ENCODE measurements around the gene WWC1. TPM values are rescaled to one million over a fixed set of nuclear protein-coding genes. Genes with fewer than 3 reads are reported as not detected.

The WWC1 gene
- total RNA-seq, 2 donors from 2014 or later: 45.3 to 52.6 TPM

DNA sequence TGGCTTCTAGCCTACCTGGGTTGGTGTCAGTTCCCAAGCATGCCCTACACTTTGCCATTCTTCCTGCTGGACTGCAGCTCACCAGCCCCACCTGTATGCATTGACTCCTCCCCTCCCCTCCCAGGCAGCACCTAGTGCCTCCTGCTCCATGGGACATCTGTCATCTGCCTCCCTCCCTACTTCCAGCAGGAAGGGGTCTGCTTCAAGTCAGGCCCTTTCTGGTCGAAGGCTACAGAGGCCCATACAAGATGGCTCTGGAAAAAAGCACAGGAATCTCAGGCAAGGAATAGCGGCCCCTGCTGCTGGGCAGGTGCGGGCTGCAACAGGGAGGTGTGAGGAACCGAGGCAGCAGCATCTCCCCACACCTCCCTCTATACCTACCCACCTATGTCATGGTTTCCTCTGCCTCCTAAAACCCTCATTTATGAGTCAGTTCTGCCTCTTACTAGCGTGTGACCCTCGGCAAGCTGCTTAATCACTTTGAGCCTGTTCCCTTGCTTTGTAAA, 19.7 kb downstream of the WWC1 start:
- no peaks in the 10 kb centered on the region for H3K9me3 ChIP-seq
- H3K36me3 ChIP-seq: no peaks in the 10 kb centered on the region
- 68% methylated on average over 6 of the region's 6 CpGs for WGBS
- DNase-seq (ENCODE audit: low spot score): no peak
- H3K27me3 ChIP-seq (replicated peaks; ENCODE audit: insufficient read depth): no peaks in the 10 kb centered on the region
- TF ChIP-seq POLR2A (IDR thresholded peaks at IDR 0.05) (no peak), POLR2AphosphoS5 (IDR thresholded peaks at IDR 0.05) (no peak)
- TF ChIP-seq, protein P1, sequence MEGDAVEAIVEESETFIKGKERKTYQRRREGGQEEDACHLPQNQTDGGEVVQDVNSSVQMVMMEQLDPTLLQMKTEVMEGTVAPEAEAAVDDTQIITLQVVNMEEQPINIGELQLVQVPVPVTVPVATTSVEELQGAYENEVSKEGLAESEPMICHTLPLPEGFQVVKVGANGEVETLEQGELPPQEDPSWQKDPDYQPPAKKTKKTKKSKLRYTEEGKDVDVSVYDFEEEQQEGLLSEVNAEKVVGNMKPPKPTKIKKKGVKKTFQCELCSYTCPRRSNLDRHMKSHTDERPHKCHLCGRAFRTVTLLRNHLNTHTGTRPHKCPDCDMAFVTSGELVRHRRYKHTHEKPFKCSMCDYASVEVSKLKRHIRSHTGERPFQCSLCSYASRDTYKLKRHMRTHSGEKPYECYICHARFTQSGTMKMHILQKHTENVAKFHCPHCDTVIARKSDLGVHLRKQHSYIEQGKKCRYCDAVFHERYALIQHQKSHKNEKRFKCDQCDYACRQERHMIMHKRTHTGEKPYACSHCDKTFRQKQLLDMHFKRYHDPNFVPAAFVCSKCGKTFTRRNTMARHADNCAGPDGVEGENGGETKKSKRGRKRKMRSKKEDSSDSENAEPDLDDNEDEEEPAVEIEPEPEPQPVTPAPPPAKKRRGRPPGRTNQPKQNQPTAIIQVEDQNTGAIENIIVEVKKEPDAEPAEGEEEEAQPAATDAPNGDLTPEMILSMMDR (IDR thresholded peaks at IDR 0.05): no peak
- no peak overlapping the region for H3K27ac ChIP-seq
- peaks cover 6% of the 10 kb centered on the region for H3K4me1 ChIP-seq (replicated peaks)
- H3K4me3 ChIP-seq: no peak overlapping the region
- intact Hi-C loops (cut with DNase I): no loop called here

DNA sequence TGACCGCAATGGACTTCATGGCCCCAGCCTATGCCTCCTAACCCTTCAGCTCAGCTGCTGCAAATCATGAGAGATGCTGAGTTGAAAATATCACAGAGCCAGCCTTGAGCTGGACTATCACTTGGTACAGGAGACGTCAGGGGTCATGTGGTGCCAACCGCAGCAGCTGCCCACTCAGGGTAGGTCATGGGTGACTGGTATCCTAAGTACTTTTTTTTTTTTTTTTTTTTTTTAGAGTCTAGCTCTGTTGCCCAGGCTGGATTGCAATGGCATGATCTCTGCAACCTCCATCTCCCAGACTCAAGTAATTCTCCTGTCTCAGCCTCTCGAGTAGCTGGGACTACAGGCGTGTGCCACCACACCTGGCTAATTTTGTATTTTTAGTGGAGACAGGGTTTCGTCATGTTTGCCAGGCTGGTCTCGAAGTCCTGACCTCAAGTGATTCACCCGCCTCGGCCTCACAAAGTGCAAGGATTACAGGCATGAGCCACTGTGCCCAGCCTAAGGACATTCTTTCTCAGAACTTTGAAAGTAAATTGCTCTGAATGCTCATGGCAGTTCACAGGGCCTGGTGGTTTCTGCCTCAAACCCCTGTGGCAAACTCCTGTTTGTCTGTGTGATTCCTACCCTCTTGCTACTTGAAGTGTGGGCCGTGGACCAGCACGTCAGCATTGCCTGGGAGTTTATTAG, 21.3 kb downstream of the WWC1 start:
- peak overlapping the region in 1 of 2 donors; percentile 75 for H3K27ac ChIP-seq
- intact Hi-C loops (cut with DNase I): no loop called here
- TF ChIP-seq, protein P1 (IDR thresholded peaks at IDR 0.05): no peak
- TF ChIP-seq POLR2A (IDR thresholded peaks at IDR 0.05) (no peak), POLR2AphosphoS5 (IDR thresholded peaks at IDR 0.05) (no peak)
- no peaks in the 10 kb centered on the region for H3K9me3 ChIP-seq
- no peaks in the 10 kb centered on the region for H3K27me3 ChIP-seq (replicated peaks; ENCODE audit: insufficient read depth)
- no peak for DNase-seq (ENCODE audit: low spot score)
- no peak overlapping the region for H3K4me3 ChIP-seq
- H3K4me1 ChIP-seq (replicated peaks): peaks cover 6% of the 10 kb centered on the region
- 84% methylated on average over 11 of the region's 11 CpGs for WGBS
- no peaks in the 10 kb centered on the region for H3K36me3 ChIP-seq

DNA sequence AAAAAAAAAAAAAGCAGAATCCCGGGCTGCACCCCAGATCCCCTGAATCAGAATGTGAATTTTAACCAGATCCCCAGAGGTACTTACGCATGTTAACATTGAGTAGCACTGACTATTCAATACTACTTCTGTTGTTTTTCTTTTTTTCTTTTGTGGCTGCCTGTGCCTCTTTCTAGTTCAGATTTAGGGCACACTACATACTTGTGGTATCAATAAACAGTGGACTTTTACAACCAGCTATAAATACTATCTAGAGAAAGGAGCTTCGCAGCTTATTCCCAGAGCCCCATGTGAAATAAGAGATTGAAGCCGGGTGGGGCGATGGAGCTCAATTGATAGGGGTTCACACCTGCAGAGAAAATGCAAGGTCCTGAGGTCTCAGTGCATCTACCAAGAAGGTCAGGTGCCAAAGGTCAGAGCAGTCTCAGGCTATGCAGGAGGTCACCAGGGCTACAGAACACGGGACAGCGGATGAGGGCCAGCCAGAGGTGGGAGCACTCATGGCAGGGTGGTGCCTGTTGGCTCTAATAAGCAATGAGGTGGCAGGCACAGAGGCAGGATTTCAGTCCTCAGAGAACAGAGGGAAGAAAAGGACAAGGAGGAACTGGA, 22.3 kb downstream of the WWC1 start:
- intact Hi-C loops (cut with DNase I): no loop called here
- Histone ChIP-seq H3K9me3 (no peaks in the 10 kb centered on the region), H3K36me3 (no peaks in the 10 kb centered on the region), H3K4me1 (replicated peaks) (peaks cover 6% of the 10 kb centered on the region), H3K27me3 (replicated peaks; ENCODE audit: insufficient read depth) (no peaks in the 10 kb centered on the region), H3K4me3 (no peak overlapping the region), H3K27ac (peak overlapping the region in 1 of 2 donors; percentile 75)
- DNase-seq (ENCODE audit: low spot score): no peak
- 59% methylated on average over 7 of the region's 7 CpGs for WGBS
- TF ChIP-seq POLR2AphosphoS5 (IDR thresholded peaks at IDR 0.05) (no peak), POLR2A (IDR thresholded peaks at IDR 0.05) (no peak)
- TF ChIP-seq, protein P1 (IDR thresholded peaks at IDR 0.05): no peak

DNA sequence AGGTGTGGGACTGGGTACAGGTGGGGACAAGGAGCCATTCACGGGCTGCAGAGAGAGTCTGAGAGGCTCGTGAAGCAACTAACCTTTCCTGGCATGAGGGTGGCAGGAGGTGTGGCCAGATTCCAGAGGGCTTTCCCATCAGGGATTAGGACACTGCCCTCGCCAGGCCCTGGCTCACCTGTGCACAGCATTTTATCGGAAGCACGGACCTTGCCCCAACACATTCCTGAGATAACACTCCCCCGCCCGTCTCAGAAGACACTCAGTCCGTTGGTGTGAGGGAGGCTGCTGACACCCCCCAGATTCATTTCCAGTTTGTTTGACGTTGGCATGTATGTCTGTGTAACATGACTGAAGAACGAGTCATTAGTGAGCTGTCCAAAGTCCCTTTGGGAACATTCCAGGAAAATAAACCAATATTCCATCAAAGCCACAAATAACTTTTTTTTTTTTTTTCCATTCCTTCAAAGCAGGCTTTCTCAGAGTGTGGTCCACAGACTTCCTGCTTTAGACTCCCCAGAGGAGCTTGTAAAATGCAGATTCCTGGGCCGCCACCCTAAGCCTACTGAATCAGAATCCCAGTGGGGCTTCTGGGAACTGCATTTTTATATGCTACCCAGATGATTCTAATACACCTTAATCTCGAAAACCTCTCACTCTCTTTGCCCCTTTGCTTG, 23.4 kb downstream of the WWC1 start:
- Histone ChIP-seq H3K27me3 (replicated peaks; ENCODE audit: insufficient read depth) (no peaks in the 10 kb centered on the region), H3K27ac (peak overlapping the region; percentile 75 to 78), H3K9me3 (no peaks in the 10 kb centered on the region), H3K36me3 (no peaks in the 10 kb centered on the region), H3K4me3 (no peak overlapping the region), H3K4me1 (replicated peaks) (peaks cover 6% of the 10 kb centered on the region)
- peak; percentile 66 for DNase-seq (ENCODE audit: low spot score)
- 25% methylated on average over 12 of the region's 12 CpGs for WGBS
- intact Hi-C loops (cut with DNase I): no loop called here
- TF ChIP-seq, protein P1 (IDR thresholded peaks at IDR 0.05): no peak
- no peak for TF ChIP-seq POLR2A (IDR thresholded peaks at IDR 0.05)
- TF ChIP-seq POLR2AphosphoS5 (IDR thresholded peaks at IDR 0.05): no peak
